Gastrocnemius medialis (tissue), 4 donors: ENCODE results near the gene VPS37C. TPM values are rescaled to one million over a fixed set of nuclear protein-coding genes. Genes with fewer than 3 reads are reported as not detected.

Source experiments
- ATAC-seq, 2 donors: fragments of 150-250 bp; one replicate each; pipeline ENCODE4 v1.9.1; 2016
- DNase-seq, 2 donors: peaks; one replicate each; pipeline ENCODE4 v3.0.0-alpha.2; 2019
- H3K27ac ChIP-seq, 4 donors: fragments of 200-600 bp; sonication (generic); 1 replicate in 1 of 4; 2 replicates in 3 of 4; pipeline ENCODE4 v1.5.1; 2016 to 2018; ENCODE audit warnings: mild to moderate bottlenecking in 2 of 4, moderate library complexity in 1 of 4
- H3K27me3 ChIP-seq, 3 donors: fragments of 200-600 bp; sonication (generic) in 2 of 3; 1 replicate in 1 of 3; 2 replicates in 2 of 3; pipeline versions ENCODE4 v1.5.1 to v1.6.0; 2016 to 2019; ENCODE audit warnings: mild to moderate bottlenecking in 1 of 3, moderate library complexity in 1 of 3
- H3K36me3 ChIP-seq, 2 donors: fragments of 200-600 bp; sonication (generic) in 1 of 2; one replicate each; pipeline ENCODE4 v1.5.1; 2017 to 2018
- H3K4me1 ChIP-seq, 2 donors: fragments of 200-600 bp; sonication (generic) in 1 of 2; one replicate each; pipeline ENCODE4 v1.5.1; 2016 to 2017; ENCODE audit warnings: mild to moderate bottlenecking in 2 of 2
- H3K4me3 ChIP-seq, 4 donors: fragments of 200-600 bp; sonication (generic) in 3 of 4; 1 replicate in 1 of 4; 2 replicates in 3 of 4; pipeline ENCODE4 v1.5.1; 2016 to 2019; ENCODE audit warnings: mild to moderate bottlenecking in 2 of 4
- H3K9me3 ChIP-seq, 3 donors: fragments of 200-600 bp; sonication (generic) in 2 of 3; 1 replicate in 1 of 3; 2 replicates in 2 of 3; pipeline ENCODE4 v1.5.1; 2016 to 2019
- POLR2A ChIP-seq, 2 donors: fragments of 450-650 bp; IDR thresholded peaks; one replicate each; pipeline ENCODE4 v1.6.1; 2017; ENCODE audit warnings: antibody characterized with exemption in 2 of 2, mild to moderate bottlenecking in 2 of 2, moderate library complexity in 2 of 2
- in situ Hi-C, 4 donors: fragments of 200-750 bp; cut with MboI; loops; one replicate each; pipeline versions ENCODE4 v1.15.0 to v1.8.0; 2017; ENCODE audit warnings: low sequenced_read_pairs in 4 of 4
- intact Hi-C: fragments of 100-400 bp; cut with DNase I; formaldehyde crosslinking; loops from one replicate; pipeline ENCODE4 v1.15.1; 2023; ENCODE audit warnings: low total_unique reads
- total RNA-seq, 4 donors: library from RNA; depleted of rRNA; stranded (reverse); fragments of >200 nt; gene quantifications; one replicate each; pipeline versions ENCODE4 v1.1.0 to v1.2.3, GENCODE V29; 2016
- TF ChIP-seq, protein P1 (sequence below), 5 experiments: fragments of 450-650 bp in 3 of 5; fragments of 200-600 bp in 2 of 5; sonication (generic) in 2 of 5; IDR thresholded peaks in 4 of 5; conservative IDR thresholded peaks in 1 of 5; 1 replicate in 4 of 5; 2 replicates in 1 of 5; pipeline ENCODE4 v1.5.1; 2016 to 2019; ENCODE audit warnings: antibody characterized with exemption in 5 of 5, mild to moderate bottlenecking in 3 of 5, moderate library complexity in 3 of 5

VPS37C gene
- total RNA-seq, 4 donors from 2014 or later: 17.7 to 27.1 (median 23.5) TPM

GRCh38 chr11:61123775-61124571, 37.3 kb downstream of the VPS37C start:
- Histone ChIP-seq H3K27me3 (no peaks in the 10 kb centered on the region), H3K36me3 (no peaks in the 10 kb centered on the region), H3K4me1 (peaks cover 5 to 7% of the 10 kb centered on the region in 2 donors), H3K27ac (no peak overlapping the region), H3K4me3 (no peak overlapping the region), H3K9me3 (no peaks in the 10 kb centered on the region)
- intact Hi-C loops: no loop called here
- no peak for TF ChIP-seq POLR2A (IDR thresholded peaks at IDR 0.05)
- TF ChIP-seq, protein P1, sequence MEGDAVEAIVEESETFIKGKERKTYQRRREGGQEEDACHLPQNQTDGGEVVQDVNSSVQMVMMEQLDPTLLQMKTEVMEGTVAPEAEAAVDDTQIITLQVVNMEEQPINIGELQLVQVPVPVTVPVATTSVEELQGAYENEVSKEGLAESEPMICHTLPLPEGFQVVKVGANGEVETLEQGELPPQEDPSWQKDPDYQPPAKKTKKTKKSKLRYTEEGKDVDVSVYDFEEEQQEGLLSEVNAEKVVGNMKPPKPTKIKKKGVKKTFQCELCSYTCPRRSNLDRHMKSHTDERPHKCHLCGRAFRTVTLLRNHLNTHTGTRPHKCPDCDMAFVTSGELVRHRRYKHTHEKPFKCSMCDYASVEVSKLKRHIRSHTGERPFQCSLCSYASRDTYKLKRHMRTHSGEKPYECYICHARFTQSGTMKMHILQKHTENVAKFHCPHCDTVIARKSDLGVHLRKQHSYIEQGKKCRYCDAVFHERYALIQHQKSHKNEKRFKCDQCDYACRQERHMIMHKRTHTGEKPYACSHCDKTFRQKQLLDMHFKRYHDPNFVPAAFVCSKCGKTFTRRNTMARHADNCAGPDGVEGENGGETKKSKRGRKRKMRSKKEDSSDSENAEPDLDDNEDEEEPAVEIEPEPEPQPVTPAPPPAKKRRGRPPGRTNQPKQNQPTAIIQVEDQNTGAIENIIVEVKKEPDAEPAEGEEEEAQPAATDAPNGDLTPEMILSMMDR (IDR thresholded peaks at IDR 0.05 in 4 of 5, conservative IDR thresholded peaks at IDR 0.05 in 1 of 5): no peak
- ATAC-seq: no peak
- in situ Hi-C loops: no loop called here
- DNase-seq: no peak

DNA sequence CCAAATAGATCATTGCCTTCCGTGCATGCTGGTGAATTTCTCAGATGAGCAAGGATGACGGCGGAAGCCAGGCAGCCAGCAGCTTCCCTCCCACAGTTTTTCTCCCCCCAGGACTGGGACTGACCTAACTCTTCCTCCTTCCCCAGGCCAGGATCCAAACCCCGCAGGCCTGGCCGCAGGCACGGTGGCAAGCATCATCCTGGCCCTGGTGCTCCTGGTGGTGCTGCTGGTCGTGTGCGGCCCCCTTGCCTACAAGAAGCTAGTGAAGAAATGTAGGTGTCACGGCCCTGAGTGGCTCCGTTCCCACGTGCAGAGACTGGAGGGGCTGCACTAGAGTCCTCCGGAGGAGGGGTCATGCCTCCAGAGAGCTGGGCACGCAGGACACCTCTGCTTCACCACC, 38.5 kb downstream of the VPS37C start:
- no peaks in the 10 kb centered on the region for H3K27me3 ChIP-seq
- H3K9me3 ChIP-seq: no peaks in the 10 kb centered on the region
- DNase-seq: no peak
- in situ Hi-C loops (no loop called here), intact Hi-C loops (no loop called here)
- H3K27ac ChIP-seq: no peak overlapping the region
- TF ChIP-seq POLR2A (IDR thresholded peaks at IDR 0.05): no peak
- TF ChIP-seq, protein P1 (IDR thresholded peaks at IDR 0.05 in 4 of 5, conservative IDR thresholded peaks at IDR 0.05 in 1 of 5): no peak
- H3K4me3 ChIP-seq: no peak overlapping the region
- ATAC-seq: no peak
- H3K36me3 ChIP-seq: no peaks in the 10 kb centered on the region
- H3K4me1 ChIP-seq: peaks cover 5 to 7% of the 10 kb centered on the region in 2 donors

DNA sequence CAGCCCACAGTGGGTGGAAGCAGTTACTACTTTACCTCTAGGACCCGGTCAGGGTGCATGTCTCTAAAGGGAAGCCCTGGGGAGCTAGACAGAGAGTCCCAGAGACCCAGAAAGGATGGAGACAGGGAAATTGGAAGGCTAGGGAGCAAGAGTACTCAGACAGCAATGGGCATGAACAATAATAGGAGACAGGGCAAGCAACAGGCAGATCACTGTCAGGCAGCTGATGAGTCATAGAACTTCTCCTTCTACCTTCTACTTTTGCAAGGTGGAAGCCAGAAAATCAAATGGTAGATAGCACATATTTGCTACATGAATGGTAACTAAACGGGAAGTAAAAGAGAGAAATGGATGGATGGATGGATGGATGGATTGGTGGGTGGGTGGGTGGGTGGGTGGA, 39.3 kb downstream of the VPS37C start:
- in situ Hi-C loops: no loop called here
- Histone ChIP-seq H3K36me3 (no peaks in the 10 kb centered on the region), H3K9me3 (no peaks in the 10 kb centered on the region), H3K27ac (no peak overlapping the region), H3K4me1 (peaks cover 5 to 7% of the 10 kb centered on the region in 2 donors), H3K27me3 (no peaks in the 10 kb centered on the region), H3K4me3 (no peak overlapping the region)
- intact Hi-C loops: no loop called here
- TF ChIP-seq, protein P1 (IDR thresholded peaks at IDR 0.05 in 4 of 5, conservative IDR thresholded peaks at IDR 0.05 in 1 of 5): no peak
- no peak for TF ChIP-seq POLR2A (IDR thresholded peaks at IDR 0.05)
- ATAC-seq: no peak
- no peak for DNase-seq

- Histone ChIP-seq H3K4me3 (no peak overlapping the region), H3K27me3 (no peaks in the 10 kb centered on the region), H3K27ac (no peak overlapping the region), H3K9me3 (no peaks in the 10 kb centered on the region), H3K4me1 (peaks cover 0 to 5% of the 10 kb centered on the region in 2 donors), H3K36me3 (no peaks in the 10 kb centered on the region)
- DNase-seq (no peak), ATAC-seq (no peak)
- in situ Hi-C loops (no loop called here), intact Hi-C loops (no loop called here)
- no peak for TF ChIP-seq POLR2A (IDR thresholded peaks at IDR 0.05)
- TF ChIP-seq, protein P1 (IDR thresholded peaks at IDR 0.05 in 4 of 5, conservative IDR thresholded peaks at IDR 0.05 in 1 of 5): no peak
Measured at GRCh38 chr11:61121192-61121831, 39.9 kb downstream of the VPS37C start.
